ENCODE measurements around the gene UNC5CL.
A peak's percentile ranks its signal among the peaks of the same experiment; 100 is the strongest.
"Not testable (repeated sequence)": the region's sequence is repeated elsewhere in the genome, so short reads cannot be mapped to it uniquely, and the experiment has no call there.

The UNC5CL gene

DNA sequence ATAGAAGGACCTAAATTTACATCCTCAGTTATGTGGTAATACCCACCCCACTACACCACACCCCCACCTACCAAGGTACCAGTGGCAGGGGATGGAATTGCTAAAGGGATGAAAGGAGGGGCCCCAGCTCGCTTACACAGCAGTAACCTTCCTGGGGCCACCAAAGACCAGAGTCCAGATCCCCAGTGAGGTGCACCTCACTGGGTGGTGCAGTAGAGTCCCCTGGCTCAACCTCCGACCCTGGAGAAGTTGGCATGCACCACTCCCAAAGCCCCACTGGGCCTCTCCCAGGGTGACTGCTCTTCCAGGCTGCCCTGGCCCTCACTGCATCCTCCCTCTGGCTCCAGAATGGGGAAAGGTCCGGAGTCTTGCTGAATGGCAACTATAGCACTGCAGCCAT lies 816 bp downstream of the UNC5CL start:
- DNase-seq (ENCODE audit: low spot score) = no peak

DNA sequence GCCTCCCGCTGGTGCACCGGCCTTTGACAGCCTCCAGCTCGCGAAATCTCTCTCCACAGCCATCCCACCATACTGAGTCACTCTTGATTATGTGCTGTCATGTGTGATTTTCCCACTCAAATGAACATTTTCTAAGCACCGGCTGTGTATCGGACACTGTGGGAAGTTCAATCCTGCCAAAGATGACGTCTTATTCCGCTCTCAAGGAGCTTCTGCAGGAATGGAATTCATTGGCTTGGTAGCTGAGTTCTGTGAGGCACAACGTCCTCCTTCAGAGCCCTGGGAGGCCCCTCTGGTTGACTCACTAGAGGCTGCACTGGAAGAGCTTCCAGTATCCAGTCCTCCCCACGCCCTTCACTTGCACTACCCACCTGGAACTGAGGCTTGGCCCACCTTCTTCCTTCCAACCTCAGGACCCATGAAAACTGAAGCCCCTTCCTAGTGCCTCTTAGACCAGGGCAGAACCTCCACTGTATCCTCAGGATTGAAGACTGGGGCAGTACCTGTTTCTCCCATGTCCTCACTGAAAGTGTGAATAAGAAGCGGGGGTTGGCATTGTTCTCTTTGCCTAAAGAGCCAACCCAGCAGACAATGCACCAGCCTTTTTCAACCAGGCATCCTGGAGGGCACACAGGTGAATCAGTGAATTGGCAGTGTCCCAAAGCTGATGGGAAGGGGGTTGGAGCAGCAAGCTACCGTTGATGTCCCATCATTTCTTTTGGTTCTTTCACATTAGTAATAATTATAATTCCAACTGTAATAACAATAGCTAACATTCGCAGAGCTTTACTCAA lies 1.7 kb downstream of the UNC5CL start:
- no peak for DNase-seq (ENCODE audit: low spot score)

DNA sequence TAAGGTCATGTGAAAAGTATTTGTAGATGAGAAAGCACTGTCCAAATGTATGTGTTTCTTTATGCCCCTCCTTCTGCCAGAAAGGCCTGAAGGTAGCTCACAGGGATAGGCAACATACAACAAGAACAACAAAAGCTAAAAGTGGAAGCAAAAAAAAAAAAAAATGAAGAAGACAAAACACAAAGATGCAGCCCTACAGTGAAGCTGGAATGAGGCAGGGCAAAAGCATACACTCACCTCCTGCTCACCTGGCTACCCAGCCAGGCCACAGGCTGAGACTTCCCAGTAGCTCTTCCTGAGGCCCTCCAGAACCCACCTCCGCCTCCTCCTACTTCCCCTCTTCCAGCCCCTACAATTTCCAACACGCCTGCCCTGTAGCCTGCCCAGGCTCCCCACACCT lies 2.4 kb downstream of the UNC5CL start:
- no peak for DNase-seq (ENCODE audit: low spot score)

DNA sequence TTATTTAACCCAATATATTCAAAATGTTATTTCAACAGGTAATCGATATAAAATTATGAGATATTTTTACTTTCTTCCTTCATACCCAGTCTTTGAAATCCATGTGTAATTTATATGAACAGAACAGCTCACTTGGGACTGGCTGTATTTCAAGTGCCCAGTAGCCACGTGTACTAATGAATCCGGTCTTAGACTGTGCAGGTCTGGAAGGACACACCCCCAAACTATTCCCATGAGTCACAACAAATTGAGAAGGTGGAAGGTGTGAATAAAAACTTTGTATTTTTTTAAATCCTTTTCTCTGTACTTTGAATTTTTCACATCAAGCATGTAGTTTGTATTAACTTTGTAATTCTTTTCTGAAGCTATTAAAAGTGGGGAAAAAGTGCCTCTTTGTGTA lies 2.8 kb downstream of the UNC5CL start:
- peak; percentile 12 for DNase-seq (ENCODE audit: low spot score)

DNA sequence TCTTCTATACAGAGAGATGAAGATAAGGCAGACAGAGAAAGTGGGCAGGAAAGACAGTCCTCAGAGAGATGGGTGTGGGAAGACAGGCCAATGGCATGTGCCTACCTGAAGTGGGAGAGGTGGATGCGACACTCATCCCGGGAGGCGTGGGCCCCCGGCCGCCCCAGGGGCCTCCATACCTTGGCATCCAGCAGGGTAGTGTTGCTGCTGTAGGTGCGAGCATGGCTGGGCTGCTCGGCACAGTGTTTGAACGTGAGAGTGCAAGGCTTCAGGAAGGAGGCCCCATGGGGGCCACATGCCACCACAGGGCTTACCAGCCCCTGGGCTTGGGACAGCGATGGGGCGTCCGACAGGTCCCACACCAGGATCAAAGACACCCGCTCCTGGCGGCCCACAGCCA lies 5.2 kb downstream of the UNC5CL start:
- DNase-seq (ENCODE audit: low spot score) = no peak

DNA sequence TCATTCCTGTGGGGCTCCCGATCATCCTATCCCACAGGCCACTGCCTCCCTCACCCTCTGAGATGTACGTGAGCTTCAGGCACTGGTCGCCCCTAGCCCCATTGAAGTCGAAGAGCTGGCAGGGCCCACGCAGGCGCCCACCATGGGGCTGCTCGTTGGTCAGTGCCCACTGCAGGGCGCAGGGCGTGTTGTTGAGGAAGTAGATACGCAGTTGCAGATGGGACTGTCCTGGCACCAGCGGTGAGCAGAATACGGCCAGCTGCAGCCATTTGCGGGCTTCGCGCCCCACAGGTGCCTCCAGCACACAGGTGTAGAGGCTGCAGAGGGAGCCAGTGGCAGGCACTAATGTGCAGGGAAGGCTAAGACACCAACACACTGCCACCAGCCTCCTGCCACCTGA lies 6.2 kb downstream of the UNC5CL start:
- no peak for DNase-seq (ENCODE audit: low spot score)

DNA sequence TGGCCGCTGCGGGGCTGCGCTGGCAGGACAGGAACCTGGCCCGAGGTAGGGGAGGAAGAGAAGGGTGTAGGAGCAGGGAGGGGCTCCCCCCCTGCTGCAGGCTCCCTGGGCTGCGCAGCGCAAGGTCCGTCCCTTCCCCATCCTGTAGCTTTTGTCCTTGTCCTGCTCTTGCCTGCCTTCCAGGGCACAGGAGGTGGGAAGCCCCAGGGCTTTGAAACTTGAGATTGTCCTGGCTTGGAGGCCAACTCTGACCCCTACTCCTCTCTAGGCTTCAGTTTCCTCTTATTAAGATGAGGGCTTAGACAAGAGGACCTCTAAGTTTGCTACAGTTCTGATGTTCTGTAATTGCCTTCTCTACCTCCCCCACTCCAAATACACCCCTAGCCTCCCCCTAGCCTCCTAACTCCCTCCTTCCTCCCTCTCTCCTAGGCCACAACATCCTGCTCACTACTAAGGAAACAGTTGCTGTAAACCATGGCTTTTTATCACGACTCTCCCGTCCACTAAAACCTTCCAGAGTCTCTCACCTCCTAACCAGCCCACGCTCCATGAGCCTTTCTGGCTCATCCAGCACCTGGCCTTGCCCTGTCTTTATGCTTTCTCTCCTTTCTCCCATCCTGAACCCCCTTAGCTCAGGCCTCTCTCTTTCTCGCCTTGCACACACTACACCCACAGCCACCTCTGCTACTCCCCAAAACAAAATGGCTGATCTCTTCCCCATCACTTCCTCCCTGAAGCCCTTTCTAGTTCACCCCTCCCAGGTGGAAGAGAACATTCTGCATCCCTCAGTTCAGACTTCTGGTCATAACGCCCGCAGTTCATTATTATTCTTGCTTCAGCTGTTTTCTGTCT lies 10.2 kb downstream of the UNC5CL start:
- no peak for DNase-seq (ENCODE audit: low spot score)

DNA sequence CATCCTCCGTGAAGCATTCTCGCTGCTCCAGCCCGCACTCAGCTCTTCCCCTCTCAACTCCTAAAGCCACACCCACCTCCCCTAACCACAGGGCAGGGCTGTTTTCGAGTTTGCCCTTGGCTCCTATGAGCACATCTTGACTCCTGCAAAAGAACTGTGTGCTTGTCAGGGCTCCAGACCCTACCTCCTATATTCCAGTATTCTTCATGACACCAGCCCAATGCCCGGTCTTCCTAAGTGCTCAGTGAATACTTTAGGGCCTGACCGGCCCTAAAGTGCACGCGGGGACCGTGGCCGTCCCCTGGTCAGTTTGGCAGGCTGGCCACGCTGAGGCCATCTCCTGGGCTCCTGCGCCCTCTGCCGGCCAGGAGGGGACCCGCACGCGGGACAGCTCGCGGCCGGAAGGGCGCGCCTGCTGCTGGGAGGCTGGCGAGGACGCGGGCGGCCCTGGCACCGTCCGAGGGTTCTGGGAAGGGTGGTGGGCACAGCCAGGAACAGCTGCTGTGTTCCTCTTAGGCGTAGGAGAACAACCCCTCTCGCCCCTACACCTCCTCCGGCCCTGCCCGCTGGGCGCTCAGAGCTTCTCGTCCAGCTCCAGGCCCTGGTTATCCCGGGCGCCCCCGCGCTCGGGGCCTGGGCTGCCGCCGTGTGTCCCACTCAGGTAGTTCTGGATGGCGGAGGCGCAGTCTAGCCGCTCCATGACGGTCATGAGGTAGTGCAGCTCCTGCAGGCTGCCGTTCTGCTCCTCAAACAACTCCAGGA lies 11.0 kb downstream of the UNC5CL start:
- DNase-seq (ENCODE audit: low spot score) = peak; percentile 74

DNA sequence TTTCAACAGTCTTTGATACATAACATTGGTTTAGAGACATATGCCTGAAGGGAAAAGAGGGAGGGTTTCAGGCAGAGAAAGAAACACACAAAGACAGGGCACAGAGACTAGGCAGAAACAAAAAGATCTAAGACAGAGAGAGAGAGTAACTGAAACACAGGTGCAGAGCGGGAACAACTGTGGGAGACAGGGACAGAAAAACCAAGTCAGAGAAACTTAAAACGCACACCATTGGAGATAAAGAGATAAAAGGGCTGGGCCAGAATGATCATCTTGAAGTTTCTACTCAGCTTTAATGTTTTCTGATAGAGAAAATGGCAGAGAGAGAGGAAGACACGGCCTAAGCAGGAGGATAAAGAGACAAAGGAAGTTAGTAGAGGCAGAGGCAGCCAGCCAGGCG lies 11.8 kb downstream of the UNC5CL start:
- no peak for DNase-seq (ENCODE audit: low spot score)

DNA sequence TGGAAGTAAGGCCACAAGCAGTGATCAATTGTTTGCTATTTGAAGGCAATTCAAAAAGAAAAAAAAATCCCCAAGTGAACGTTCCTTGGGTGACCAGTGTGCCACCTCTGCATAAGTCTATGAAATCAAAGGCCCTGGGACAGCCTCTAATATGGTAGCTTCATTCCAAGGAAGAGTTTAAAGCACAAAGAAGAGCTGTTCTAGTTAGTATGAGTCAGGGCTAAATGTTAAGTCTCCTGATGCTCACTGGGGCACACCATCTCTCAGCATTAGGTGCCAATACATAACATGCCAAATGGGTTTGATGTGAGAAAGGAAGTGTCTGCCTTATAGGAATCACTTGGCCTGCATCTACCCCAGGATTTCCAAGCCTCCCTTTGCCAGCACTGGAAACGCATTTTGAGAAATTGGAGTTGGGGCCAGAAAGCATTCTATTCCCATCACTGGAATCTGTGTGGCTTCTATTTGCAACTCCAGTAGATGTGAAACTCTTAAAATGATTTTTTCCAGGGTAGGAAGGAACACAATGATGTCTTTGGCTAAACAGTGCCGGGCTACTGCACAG lies 13.0 kb downstream of the UNC5CL start:
- no peak for DNase-seq (ENCODE audit: low spot score)

DNA sequence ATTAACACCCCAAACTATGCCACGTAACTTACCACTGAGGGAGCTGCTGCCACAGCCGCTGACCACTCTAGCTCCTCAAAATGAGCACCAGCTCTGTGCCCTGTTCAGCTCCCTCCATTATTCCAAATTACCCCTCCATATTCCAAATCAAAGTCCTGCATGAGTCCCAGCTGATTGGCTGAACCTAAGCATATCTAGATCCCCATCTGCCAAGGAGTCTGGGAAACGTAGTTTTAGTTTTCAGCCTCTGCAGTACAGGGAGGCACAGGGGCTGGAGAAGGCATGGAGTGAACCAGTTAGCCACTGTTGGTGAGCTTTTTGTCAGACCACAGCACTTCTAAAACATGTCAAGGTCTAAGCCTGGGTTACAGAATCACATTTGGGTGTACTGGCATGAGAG lies 15.9 kb downstream of the UNC5CL start:
- no peak for DNase-seq (ENCODE audit: low spot score)

DNA sequence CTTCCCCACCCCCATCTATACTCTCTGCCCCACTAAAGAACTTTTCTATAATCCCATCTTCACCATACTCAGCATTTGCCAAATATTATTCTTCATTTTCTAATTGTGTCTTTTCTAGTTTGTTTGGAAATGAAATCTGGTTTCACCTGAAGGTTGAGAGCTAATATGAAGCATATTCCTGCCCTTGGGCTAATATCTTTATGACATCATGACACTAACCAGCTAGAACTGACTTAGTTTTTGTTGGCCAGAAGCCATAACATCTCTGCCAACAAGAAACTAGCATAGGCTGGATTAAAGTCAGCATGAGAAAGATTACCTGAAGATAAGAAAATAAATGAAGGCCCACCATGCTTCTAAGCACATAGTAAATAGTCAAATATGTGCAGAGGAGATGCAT lies 16.7 kb downstream of the UNC5CL start:
- no peak for DNase-seq (ENCODE audit: low spot score)

DNA sequence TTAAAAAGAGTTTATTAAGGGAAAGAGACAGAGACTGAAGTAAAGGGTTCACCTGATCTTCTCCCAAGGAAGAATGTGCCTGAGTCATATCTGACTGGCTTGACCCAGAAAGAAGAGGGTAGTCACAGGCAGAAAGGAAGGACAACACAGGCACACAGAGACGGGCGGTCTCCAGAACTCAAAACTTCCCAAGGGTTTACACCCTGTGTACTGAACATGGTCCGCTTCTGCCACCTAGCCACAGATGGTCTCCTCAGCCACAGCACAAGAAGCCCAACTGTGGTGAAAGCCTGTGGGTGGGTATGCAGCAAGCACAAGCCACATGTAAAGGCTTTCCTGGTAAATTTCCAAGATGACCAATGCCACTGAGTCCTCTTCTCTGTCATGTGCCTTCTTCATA lies 17.2 kb downstream of the UNC5CL start:
- DNase-seq (ENCODE audit: low spot score) = peak; percentile 6

DNA sequence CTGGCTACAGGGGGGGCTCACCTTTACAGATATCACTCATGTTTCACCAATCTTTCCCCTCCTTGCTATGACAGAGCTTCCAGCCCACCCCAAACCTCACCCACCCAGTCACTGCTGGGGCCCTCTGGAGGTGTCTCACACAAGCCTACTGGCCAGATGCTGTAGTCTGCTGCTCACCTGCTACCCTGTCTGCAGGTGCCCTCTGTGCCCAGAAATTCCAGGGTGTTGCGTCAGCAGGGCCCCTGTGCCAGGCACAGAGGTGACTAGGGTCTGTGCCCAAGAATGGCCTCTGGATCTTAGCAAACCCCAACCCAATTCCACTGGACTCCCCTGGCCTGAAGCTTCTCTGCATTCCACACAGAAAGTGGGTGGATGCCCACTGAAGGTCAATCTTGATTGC lies 21.4 kb downstream of the UNC5CL start:
- DNase-seq (ENCODE audit: low spot score) = no peak

DNA sequence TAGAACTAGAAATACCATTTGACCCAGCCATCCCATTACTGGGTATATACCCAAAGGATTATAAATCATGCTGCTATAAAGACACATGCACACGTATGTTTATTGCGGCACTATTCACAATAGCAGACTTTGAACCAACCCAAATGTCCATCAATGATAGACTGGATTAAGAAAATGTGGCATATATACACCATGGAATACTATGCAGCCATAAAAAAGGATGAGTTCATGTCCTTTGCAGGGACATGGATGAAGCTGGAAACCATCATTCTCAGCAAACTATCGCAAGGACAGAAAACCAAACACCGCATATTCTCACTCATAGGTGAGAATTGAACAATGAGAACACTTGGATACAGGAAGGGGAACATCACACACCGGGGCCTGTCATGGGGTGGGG lies 23.2 kb downstream of the UNC5CL start:
- DNase-seq (ENCODE audit: low spot score) = not testable (repeated sequence)

DNA sequence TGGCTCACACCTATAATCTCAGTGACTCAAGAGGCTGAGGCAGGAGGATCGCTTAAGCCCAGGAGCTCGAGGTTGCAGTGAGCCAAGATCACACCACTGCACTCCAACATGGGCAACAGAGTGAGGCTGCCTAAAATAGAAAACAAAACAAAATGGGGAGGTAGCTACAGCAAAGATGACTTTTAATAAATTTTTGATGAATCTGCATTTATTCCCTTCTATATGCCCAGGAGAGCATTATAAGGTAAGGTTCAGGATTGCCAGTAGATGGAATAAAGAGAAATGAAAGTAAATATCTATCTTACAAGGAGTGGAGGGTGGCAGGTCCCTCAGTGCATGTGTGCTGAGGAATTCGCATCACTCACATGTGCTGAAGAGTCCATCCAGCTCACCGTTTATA lies 24.2 kb downstream of the UNC5CL start:
- DNase-seq (ENCODE audit: low spot score) = no peak

DNA sequence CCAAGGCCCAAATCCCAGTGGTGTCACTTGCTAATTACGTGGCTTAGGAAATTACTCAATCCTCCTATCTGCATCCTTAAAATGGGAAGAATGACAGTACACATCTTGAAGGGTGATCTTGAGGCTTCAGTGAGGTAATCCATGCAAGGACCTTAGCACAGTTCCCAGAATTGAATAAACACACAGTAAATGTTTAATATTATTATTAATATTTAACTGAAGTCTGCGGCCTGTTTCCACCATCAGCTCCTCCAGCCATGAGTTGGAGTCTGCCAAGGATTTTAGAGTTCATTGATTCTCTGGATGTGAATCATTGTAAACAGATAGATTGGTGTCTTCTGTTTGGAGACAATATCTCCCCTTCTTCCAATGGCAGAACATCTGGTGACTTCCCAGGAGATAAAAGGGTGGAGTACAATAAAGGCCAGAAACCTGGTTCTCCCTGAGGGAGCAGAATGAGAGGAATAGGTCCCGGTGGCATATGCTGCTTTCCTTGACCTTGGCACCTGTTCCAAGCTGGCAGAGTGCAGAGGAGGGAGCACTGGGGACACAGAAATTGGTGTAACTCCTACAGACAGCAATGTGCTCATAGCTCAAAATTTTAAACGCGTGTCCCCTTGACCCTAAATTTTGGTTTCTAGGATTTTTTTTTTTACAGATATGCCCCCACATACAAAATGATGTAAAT lies 25.4 kb downstream of the UNC5CL start:
- DNase-seq (ENCODE audit: low spot score) = no peak

DNA sequence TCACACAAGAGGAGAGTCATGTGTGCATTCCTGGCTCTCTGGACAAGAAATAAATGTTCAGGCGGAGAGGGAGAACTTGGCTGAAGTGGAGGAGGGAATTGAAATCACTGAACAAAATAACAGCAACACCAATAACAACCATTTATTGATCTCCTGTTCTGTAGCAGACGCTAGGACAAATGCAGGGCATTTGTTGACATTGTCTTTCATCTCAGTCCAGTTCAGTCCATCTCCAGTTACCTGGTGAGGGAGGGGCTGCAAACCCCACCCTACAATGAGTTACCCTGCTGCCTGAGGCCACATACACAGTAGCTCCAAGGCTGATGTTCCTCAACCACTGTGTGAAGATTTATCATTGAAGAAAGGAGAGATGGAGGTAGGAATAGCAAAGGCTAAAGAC lies 27.3 kb downstream of the UNC5CL start:
- no peak for DNase-seq (ENCODE audit: low spot score)

DNA sequence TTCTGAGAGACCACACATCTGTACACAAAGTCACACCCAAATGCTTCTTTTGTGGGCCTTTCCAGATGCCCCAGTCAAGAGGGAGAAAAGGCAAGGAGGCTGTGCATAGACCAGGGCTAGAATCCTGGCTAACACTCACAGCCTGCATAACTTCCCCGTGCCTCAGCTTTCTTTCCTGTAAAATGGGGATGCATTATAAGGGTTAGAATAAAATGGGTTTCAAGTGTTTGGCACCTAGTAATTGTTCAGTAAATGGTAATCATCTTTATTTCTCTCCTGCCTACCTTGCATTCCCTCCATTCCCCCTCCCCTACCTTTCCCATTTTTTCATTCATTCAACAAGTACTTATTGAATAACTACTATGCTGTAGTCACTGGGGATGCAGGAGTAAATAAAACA lies 29.4 kb downstream of the UNC5CL start:
- DNase-seq (ENCODE audit: low spot score) = no peak

DNA sequence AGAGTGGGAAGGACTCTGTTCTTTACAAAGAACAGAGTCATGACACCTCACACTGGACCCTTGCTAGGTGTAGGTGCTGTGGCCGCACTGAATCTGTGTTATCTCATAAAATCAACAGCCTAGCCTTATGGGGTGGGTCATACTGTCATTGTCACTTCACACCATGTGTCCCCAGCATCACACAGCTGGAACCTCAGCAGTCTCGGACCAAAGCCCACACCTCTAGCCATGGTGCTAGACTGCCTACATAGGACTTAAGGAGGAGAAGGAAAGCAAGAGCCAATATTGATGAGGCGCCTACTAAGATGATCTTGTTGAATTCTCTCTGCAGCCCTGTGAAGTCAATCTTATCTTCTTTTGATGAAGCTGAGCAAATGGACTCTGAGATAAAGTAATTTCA lies 31.0 kb downstream of the UNC5CL start:
- no peak for DNase-seq (ENCODE audit: low spot score)

DNA sequence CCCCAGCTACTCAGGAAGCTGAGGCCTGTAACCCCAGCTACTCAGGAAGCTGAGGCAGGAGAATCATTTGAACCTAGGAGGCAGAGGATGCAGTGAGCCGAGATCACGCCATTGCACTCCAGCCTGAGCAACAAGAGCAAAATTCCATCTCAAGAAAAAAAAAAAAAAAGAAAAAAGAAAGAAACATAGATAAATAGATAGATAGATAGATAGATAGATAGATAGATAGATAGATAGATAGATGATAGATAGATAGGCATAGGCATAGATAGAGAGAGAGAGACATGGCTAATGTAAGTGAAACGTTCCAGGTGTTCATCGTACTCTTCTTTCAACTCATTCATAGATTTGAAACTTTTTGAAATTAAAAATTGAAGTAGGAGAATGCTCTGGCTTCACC lies 32.0 kb downstream of the UNC5CL start:
- DNase-seq (ENCODE audit: low spot score) = not testable (repeated sequence)

DNA sequence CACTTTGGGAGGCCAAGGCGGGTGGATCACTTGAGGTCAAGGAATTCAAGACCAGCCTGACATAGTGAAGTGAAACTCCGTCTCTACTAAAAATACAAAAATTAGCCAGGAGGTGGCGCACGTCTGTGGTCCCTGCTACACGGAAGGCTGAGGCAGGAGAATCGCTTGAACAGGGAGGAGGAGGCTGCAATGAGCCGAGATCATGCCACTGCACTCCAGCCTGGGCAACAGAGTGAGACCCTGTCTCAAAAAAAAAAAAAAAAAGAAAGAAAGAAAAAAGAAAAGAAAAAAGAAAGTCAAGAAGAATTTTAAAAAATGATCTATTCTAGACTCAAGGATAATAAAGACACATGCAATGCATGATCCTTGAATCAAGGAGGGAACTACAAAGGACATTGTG lies 32.8 kb downstream of the UNC5CL start:
- peak; percentile 50 for DNase-seq (ENCODE audit: low spot score)
